Right atrium auricular region (tissue), 2 donors: ENCODE results near the gene ASTN2. TPM values are rescaled to one million over a fixed set of nuclear protein-coding genes. Genes with fewer than 3 reads are reported as not detected.

Source experiments
- DNase-seq: peaks from one replicate; pipeline ENCODE4 v3.0.0-alpha.2; 2019; ENCODE audit warnings: low spot score
- H3K27ac ChIP-seq, 2 donors: fragments of 200-600 bp; sonication (generic); 1 replicate in 1 of 2; 2 replicates in 1 of 2; pipeline ENCODE4 v1.5.1; 2016 to 2019
- H3K27me3 ChIP-seq, 2 donors: fragments of 200-600 bp; sonication (generic); one replicate each; pipeline versions ENCODE4 v1.5.1 to v1.6.0; 2017 to 2019
- H3K36me3 ChIP-seq: fragments of 200-600 bp; sonication (generic); one replicate; pipeline ENCODE4 v1.5.1; 2016
- H3K4me1 ChIP-seq, 2 donors: fragments of 200-600 bp; sonication (generic); one replicate each; pipeline versions ENCODE4 v1.5.1 to v1.6.0; 2017 to 2019
- H3K4me3 ChIP-seq, 2 donors: fragments of 200-600 bp; sonication (generic); 1 replicate in 1 of 2; 2 replicates in 1 of 2; pipeline ENCODE4 v1.5.1; 2017 to 2019; ENCODE audit warnings: mild to moderate bottlenecking in 1 of 2, moderate library complexity in 1 of 2
- H3K9me3 ChIP-seq, 2 donors: fragments of 200-600 bp; sonication (generic); one replicate each; pipeline ENCODE4 v1.5.1; 2019
- total RNA-seq, 2 donors: library from RNA; depleted of rRNA; stranded (reverse); fragments of >200 nt; gene quantifications; one replicate each; pipeline ENCODE4 v1.1.0, GENCODE V29; 2016
- TF ChIP-seq, protein P1 (sequence below), 2 donors: fragments of 200-600 bp; sonication (generic); IDR thresholded peaks; one replicate each; pipeline ENCODE4 v1.5.1; 2019; ENCODE audit warnings: antibody characterized with exemption in 2 of 2

The ASTN2 gene
- total RNA-seq, 2 donors from 2014 or later, result 11.1 to 32.2 TPM

DNA sequence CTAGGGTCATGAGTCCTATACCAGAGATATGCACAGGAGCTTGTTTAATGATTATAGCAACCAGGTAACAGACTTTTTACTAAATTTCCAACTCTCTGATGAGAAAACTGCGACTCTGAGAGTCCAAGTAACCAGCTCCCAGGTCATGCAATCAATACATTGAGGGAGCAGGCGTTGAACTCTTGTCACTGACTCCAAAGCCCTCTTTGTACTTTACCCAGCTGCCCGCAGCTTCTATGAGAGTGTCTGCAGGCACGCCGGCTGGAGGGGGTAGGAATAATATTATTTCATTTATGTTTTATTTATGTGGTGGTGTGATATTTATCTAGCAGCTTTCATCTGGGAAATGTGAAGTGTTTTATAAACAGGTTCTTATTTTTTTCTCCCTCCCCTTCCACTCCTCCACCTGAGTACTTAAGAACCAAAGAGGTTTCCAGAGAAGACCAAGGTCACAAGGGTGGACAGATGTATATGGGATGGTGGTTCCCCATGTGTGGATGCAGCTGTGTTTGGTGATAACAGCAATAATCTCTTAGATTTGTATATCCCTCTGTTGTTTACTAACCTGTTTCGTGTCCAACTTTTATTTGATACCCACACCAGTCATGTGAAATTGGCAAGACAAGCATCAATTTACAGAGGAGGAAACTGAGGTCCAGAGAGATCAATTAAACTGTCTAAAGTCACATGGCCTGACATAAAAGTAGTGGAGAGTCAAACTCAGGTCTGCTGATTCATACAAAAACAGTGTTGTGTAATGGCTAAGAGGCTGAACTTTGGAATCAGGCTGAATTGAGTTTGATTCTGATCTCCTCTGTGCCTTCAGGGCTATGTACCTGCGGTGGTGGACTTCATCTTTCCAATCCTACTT, 867.9 kb downstream of the ASTN2 start:
- Histone ChIP-seq H3K36me3 (no peaks in the 10 kb centered on the region), H3K9me3 (no peaks in the 10 kb centered on the region), H3K27ac (no peak overlapping the region), H3K4me1 (peaks cover 0 to 19% of the 10 kb centered on the region in 2 donors), H3K4me3 (no peak overlapping the region), H3K27me3 (no peaks in the 10 kb centered on the region)
- DNase-seq, result no peak
- TF ChIP-seq, protein P1, sequence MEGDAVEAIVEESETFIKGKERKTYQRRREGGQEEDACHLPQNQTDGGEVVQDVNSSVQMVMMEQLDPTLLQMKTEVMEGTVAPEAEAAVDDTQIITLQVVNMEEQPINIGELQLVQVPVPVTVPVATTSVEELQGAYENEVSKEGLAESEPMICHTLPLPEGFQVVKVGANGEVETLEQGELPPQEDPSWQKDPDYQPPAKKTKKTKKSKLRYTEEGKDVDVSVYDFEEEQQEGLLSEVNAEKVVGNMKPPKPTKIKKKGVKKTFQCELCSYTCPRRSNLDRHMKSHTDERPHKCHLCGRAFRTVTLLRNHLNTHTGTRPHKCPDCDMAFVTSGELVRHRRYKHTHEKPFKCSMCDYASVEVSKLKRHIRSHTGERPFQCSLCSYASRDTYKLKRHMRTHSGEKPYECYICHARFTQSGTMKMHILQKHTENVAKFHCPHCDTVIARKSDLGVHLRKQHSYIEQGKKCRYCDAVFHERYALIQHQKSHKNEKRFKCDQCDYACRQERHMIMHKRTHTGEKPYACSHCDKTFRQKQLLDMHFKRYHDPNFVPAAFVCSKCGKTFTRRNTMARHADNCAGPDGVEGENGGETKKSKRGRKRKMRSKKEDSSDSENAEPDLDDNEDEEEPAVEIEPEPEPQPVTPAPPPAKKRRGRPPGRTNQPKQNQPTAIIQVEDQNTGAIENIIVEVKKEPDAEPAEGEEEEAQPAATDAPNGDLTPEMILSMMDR (IDR thresholded peaks at IDR 0.05), result no peak

GRCh38 chr9:116544896-116545295, 870.0 kb downstream of the ASTN2 start:
- Histone ChIP-seq H3K4me1 (peaks cover 0 to 5% of the 10 kb centered on the region in 2 donors), H3K9me3 (no peaks in the 10 kb centered on the region), H3K4me3 (no peak overlapping the region), H3K36me3 (no peaks in the 10 kb centered on the region), H3K27me3 (no peaks in the 10 kb centered on the region), H3K27ac (peak overlapping the region; percentile 5 to 47)
- no peak for DNase-seq
- TF ChIP-seq, protein P1 (IDR thresholded peaks at IDR 0.05), result no peak

DNA sequence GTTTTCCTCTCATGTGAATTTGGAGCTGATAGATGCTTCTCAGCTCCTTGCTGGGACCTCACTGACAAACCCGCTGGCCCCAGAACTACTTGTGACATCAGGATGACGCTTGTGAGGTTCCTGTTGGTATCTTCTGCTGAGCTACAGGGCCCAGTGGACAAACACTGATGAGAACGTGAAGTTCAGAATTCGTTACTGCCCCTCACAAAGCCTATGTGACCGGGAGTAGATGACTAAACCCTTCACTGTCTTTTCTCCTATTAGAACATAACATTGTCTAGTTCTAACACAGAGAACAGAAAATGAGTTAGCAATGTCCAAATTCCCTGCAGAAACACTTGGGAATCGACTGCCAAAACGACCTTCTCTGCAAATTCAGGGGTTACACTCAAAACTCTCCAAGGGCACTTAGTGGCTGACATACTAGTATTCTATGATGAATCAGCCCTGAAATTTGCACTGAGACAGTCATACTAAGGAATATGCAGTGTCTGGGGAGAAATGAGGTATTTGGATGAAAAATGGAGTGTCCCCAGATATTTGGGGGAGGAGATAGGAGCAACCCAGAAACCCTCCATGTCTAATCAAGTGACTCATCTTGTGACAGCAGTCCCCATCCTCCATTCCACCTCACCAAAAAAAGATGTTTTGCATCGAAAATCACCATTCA, 871.0 kb downstream of the ASTN2 start:
- Histone ChIP-seq H3K9me3 (no peaks in the 10 kb centered on the region), H3K36me3 (no peaks in the 10 kb centered on the region), H3K4me1 (no peaks in the 10 kb centered on the region), H3K27me3 (no peaks in the 10 kb centered on the region), H3K4me3 (no peak overlapping the region), H3K27ac (peak overlapping the region in 1 of 2 donors; percentile 47)
- TF ChIP-seq, protein P1 (IDR thresholded peaks at IDR 0.05), result no peak
- DNase-seq, result peak; percentile 80

- TF ChIP-seq, protein P1 (IDR thresholded peaks at IDR 0.05), result no peak
- DNase-seq, result no peak
- Histone ChIP-seq H3K36me3 (no peaks in the 10 kb centered on the region), H3K27ac (no peak overlapping the region), H3K9me3 (no peaks in the 10 kb centered on the region), H3K4me3 (no peak overlapping the region), H3K27me3 (no peaks in the 10 kb centered on the region), H3K4me1 (no peaks in the 10 kb centered on the region)
Observed at GRCh38 chr9:116541402-116541801, 873.5 kb downstream of the ASTN2 start.

DNA sequence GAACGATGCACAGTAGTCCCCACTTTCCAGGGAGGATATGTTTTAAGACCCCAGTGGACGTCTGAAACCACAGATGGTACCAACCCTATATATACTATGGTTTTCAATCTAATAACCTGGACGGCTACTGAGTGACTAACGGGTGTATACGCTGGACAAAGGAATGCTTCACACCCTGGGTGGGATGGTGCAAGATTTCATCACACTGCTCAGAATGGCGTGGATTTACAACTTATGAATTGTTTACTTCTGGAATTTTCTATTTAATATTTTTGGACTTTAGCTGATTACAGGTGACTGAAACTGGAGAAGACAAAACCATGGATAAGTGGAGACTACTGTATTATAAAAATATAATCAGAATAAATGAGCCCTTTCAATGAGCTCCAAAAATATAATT, 875.3 kb downstream of the ASTN2 start:
- no peak for DNase-seq
- Histone ChIP-seq H3K4me3 (no peak overlapping the region), H3K4me1 (no peaks in the 10 kb centered on the region), H3K27ac (no peak overlapping the region), H3K27me3 (no peaks in the 10 kb centered on the region), H3K36me3 (no peaks in the 10 kb centered on the region), H3K9me3 (no peaks in the 10 kb centered on the region)
- TF ChIP-seq, protein P1 (IDR thresholded peaks at IDR 0.05), result no peak
